ENCODE data around the gene RRAGB.
"Not testable (repeated sequence)": the region's sequence is repeated elsewhere in the genome, so short reads cannot be mapped to it uniquely, and the experiment has no call there.

The RRAGB gene

GRCh38 chrX:55774419-55774818 lies 56.9 kb downstream of the RRAGB start:
- not testable (repeated sequence) for DNase-seq (ENCODE audit: low spot score)

DNA sequence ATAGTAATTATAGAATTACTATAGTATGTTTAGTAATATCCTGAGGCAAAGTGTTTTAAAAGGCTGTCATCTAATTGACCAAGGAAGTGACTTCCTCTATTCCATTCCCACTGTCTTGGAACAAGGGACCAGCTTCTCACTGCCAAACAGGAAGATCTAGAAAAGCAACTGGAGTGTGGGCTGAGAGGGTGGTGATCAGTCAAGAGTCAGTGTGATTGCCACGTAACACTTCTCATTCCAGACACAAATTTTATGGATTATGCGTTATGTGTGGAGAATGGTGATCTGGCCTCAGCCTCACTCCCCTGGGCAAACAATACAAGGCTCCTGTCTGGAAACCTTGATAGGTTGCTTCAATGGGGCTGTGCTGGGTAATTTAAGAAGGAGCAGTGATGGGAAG lies 60.0 kb downstream of the RRAGB start:
- no peak for DNase-seq (ENCODE audit: low spot score)

GRCh38 chrX:55778322-55778721 lies 60.8 kb downstream of the RRAGB start:
- DNase-seq (ENCODE audit: low spot score) = no peak

DNA sequence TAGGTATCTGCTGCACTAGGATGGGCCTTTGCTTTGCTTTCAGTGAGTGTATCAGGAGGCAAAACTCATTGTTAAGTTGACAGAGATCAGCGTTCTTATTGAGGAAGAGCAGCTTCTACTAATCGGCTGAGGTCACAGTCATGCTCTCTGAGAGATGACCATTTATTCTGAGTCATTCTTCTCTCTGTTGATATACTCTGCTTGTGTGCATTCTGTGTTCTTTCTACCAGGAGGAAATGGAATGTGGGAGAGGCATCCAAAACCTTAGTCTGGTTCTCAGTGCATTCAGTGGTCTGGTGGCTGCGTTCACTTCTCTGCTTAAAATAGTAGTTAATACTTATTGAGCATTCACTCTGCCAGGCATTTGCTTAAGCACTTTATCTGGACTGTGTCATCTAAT lies 66.2 kb downstream of the RRAGB start:
- DNase-seq (ENCODE audit: low spot score) = no peak

- DNase-seq (ENCODE audit: low spot score) = no peak
These were observed 69.5 kb downstream of the RRAGB start for GRCh38 chrX:55787063-55787462.

DNA sequence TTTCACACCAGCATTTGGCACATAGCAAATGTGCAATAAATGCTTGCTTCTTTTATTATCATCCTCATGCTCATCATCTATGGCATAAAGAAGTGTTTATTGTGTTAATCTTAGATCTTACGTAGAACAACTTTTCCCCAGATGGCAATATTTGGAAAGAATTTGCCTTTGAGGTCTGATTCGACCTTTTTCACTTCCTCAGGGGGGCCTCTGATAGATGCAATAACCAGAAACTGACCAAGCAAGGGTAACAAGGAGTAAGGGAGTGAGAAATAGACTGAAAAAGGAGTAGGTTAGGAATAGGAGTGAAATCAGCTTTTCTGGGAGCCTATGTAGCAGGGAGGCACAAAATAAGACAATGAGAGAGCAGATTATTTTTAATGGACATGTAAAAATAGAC lies 70.2 kb downstream of the RRAGB start:
- no peak for DNase-seq (ENCODE audit: low spot score)

DNA sequence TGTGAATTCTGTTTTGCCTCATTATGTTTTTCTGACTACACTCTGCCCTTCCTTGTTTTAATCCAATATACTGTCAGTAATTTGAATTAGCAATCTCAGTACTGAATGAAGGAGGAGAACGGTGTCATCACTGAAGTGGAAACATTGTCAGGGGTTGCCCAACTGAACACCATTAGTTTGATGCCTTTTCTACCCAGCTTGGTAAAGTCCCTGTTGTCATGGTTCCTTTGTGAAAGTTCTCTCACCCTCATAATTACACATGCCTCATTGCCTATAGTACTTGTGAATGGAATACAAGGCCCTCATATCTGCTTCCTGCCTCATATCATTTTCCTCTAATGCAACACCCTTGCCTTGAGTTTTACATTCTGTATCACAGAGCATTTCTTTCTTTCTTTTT lies 76.9 kb downstream of the RRAGB start:
- DNase-seq (ENCODE audit: low spot score) = no peak

GRCh38 chrX:55796496-55796895 lies 78.9 kb downstream of the RRAGB start:
- no peak for DNase-seq (ENCODE audit: low spot score)

- no peak for DNase-seq (ENCODE audit: low spot score)
These were observed 84.3 kb downstream of the RRAGB start for GRCh38 chrX:55801811-55802210.

Data from Ammon's horn (tissue), 1 donor.